HG03378 (cell line): ENCODE results near the gene RASL10A.

Experiments used
- ATAC-seq: cut with Tn5 transposase; IDR thresholded peaks from one replicate; pipeline ENCODE4 v1.9.1; 2021; ENCODE audit warnings: mild to moderate bottlenecking, moderate library complexity; ENCODE audit not compliant: unreplicated experiment

The RASL10A gene

DNA sequence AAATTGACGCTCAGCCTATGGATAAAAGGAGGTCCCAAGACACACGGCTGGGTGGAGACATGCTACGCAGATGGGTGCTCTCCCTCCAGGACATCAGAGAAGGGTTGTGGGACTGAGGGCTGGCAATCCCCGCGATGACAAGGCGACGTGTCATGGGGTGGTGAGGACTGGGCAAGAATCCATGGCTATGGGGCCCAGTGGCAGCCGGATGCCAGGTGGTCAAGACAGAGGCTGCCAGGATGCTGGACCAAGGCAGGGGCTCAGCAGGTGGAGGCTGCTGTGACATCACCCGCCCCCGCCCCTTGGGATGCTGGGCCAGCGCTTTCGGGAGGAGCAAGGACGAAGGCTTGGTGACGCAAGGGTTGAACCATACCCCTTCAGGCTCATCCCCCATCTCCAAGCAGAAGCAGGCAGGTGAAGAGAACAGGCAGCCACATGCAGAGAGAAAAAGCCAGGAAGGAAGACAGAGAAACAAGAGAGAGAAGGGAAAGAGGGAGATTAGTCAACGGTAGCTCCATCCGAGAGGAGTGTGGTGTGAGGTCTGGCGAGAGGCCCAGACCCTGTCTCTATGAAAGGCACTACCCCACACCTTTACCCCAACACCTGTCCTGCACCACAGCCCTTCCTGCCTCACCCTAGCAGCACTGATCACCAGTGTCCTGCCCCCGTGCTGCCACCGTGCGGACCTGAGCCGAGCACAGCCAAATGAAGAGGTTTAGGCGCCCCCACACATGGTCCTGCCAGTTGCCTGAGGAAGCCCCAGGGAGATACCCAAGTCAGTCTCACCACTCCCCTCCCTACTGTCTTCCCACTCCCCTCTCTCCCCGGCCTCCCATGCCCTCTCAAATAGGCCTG, 24.1 kb upstream of the RASL10A start:
- no peak for ATAC-seq

DNA sequence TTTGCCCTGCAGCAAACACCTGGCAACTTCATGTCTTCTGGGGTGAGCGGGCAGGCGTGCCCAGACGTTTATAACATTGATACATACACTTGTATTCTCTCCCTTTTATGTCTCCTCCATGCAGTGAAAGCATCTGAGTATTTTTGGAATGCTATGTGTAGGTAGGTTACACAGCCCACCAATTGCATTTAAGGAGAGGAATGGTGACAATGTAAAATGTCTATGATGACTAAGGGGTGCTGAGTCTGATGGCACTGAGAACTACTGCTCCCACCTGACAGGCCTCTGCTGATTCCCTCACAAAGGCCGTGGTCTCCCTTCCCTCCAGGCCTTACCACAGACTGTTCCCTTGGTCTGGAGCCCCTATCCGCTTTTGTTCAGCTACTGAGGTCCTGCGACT, 22.9 kb upstream of the RASL10A start:
- ATAC-seq: no peak

DNA sequence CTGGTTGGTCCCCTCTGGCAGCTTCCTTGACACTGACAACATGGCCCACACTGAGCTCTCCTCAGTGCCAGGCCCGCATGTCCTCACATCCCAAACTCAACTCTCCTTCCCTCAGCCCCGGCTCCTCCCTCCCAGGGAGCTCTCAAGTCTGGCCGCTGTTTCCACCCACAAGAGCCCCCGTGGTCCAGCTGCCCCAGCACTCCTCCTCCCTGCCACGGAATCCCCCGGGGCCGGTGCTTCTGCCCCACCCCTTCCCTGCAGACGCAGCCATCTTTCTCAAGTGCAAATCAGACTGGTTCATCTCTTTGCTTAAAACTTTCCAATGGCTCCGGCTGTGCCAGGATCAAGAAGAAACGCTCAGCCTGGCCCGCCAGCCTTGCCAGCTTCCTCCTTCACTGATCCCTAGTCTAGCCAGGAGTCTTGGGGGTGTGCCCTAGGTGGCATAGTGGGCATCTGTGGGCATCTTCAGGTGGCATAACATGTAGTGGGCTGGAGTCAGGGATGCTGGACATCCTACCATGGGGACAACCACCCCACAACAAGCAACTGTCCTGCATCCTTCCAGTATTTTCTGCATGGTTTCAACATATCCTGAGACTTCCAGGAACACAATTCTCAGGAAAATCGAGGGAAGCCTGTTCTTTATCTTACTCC, 22.3 kb upstream of the RASL10A start:
- ATAC-seq: no peak

DNA sequence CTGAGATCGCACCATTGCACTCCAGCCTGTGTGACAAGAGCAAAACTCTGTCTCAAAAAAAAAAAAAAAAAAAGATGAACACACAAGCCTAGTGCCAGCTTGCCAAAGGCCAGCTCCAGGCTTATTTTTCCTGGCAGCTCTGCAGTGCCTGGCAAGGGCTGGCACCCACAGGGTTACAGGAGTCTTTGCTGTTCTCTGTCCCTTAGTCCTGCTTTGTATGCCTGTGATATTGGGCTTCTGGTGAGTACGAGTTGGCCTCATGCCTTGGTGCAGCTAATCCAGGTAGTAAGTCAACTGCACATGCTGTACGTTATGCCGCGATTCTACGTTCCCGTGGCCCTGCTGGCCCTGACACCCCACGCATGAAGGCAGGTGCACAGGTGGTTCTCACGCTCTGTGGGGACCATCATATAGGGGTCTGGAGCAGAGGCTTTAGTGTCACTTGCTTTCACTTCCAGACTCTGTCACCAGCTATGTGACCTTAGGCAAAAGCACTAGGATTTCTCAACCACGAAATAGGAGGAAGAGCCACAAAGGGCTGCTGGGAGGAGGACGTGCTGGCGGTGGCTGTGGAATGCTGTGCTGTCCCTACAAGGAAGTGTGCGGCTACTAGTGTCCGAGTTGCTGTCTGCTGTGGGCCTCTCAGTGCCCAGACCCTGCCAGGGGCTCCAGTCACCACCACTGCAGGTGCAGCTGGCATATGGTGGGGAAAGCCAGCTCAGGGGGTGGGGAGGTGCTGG, 21.4 kb upstream of the RASL10A start:
- ATAC-seq: no peak

DNA sequence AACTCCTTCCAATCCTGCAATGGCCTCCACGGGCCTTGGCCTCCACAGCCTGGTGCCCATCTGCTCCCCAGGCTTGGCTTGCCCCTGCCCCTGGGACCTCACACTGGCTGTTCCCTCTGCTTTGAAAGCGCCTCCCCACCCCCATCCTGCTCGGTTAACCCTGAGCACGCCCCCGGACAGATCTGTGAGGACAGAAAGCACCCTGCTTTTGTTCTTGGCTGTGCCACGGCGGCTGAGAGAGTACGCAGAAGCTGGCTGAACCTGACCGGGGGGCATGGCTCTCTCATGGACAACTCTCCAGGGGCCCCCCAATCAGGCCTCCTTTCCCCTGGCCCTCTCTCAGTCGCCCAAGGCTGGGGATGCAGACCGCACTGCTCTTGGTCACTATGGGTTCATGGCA, 20.2 kb upstream of the RASL10A start:
- no peak for ATAC-seq

DNA sequence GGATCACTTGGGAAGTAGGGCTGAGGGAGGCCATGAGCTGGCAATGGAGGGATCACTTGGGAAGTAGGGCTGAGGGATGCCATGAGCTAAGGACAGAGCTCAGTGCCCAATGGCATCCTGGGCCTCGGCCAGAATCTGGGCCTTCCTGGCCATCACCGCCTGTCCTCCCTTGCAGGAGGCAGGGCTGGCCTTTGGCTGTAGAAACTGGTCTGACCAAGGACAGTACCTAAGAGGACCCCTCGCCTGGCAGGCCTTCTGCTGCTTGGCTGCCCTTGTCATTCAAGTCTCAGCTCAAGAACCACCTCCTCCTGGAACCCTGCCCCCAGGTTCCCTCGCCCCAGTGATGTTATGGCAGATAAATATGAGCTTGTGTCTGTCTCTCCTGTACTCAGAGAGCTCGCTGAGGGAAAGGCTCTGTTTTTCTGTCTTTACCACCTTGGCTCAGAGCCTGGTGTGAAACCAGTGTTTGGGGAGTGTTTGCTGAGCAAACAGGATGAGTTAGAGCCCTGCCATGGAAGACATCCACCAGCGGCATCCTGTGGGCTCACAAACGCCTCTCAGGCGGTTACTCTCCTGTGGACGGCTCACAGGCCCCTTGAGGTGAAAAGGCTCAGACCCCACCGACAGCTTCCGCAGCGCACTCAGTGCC, 19.3 kb upstream of the RASL10A start:
- ATAC-seq: no peak

DNA sequence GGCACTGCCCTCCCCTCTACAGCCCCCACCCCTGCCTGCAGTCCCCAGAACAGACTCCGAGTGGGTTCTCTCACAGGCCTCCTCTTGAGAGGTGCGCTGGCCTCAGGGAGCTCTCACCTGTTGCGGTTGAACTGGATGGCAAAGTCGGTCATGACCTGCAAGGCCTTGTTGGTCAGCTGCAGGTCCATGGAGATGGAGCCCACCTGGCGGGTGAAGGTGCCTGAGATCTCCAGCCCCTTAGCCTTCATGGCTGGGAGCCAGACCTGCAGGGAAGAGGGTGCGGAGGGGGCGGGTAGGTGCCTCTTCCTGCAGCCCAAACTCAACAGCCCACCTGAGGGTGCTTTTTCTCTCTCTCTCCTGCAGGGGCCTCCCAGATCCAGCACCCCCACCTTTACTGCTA, 18.7 kb upstream of the RASL10A start:
- no peak for ATAC-seq

DNA sequence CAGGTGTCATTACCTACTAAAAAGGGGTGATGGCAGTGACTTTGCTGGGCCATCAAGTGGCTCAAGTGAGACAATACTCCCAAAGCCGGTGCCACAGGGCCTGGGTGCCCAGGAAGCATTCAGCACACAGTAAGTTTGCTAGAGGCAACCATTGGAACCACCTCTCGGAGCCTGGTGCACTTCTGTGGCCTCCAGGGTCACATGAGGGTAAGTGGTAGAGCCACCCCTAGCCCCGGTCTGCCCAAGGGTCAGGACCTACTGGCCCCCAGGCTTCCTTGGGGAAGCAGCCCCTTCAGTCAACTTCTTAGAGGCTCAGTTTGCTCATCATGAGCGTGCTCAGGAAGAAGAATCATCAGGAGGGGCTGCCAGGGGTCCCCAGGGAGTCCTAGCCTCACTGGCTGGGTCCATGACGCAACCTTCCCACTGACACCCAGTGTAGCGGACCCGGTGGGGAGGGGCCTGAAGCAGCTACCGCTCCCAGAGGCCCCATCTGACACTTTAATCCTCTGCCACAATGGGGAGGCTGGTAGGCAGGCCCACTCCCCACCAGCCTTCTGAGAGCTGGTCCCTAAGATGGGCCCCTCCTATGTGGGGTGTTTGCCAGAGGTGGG, 17.5 kb upstream of the RASL10A start:
- no peak for ATAC-seq

DNA sequence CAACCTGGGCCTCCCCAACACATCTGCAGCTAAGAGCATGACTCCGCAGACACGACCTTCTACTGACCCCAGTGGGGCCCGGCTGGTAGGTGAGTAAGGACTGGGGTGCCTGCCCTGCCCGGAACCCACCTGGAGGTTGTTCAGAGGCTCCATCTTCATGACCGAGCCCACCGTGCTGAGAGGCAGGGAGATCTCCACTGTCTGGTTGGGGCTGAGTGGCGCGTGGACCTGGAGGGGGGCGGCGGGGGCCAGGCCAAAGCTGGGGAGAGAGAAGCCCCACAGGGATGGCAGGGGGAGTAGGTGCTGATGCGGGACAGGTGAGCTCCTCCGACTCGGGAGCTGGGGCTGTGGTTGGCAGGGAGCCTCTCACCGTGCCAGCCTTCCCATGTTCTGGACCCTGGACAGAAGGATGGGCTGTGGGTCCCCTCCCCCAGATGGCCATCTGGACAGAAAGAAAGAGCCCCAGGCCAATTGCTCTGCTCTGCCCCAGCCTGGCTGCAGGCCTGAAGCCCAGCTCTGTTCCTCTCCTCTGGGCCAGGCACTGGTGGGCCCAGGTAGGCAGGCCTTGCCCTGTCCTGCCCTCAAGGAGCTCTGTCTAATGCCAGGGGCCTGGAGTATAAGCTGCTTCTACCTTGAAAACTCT, 16.3 kb upstream of the RASL10A start:
- ATAC-seq: no peak

DNA sequence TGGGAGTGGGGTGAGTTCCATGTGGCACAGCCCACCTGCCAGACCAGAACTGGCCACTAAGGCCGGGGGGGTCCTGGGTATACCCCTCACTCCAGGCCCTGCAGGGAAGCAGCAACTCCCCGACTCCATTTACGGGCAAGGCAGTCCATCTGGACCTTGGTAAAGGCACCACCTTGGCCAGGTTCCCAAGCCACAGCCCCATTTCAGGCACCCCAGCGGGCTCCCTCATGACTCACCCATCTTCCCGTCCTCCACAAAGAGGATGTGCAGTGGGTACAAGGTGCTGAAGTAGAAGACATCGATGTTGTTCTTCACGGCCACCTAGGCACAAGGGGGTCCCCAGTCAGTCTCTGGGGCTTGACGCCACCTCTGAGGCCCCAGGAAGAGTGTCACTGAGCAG, 15.7 kb upstream of the RASL10A start:
- no peak for ATAC-seq

DNA sequence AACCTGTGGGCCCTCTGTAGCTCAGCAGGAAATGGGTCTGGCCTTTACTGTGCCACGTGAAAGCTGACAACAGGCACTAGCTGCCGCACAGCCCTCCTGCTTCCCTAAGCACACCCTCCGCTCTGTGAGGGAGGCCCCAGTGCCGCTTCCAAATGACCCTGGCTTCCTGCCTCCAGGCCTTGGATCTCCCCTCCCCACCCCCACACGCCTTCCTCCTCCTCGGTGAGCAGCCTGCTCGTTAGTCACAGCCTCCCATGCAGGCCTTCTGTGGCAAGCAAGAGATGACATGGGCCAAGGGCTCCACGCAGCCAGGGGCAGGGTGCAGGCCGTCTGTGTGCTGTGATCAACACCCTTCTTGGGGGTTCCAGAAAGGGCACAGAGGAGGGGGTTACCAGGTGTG, 15.3 kb upstream of the RASL10A start:
- ATAC-seq: no peak

DNA sequence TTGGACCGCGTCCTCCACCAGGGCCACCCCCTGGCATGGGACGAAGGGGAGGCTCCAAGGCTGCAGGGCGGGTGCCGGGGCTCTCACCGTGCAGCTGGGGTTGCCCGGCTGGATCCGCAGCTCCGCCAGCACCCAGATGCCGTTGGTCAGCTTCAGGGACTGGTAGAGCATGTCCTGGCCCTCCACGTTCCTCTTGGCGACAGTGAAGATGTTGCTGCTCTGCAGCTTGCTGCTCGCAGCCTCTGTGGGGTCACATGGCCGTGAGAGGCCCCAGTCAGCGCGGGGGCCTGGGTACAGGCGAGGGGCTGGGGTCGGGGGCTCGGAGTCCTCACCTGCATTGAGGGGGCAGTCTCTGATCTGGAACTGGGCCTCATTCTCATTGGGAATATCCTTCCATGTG, 14.8 kb upstream of the RASL10A start:
- ATAC-seq: no peak

DNA sequence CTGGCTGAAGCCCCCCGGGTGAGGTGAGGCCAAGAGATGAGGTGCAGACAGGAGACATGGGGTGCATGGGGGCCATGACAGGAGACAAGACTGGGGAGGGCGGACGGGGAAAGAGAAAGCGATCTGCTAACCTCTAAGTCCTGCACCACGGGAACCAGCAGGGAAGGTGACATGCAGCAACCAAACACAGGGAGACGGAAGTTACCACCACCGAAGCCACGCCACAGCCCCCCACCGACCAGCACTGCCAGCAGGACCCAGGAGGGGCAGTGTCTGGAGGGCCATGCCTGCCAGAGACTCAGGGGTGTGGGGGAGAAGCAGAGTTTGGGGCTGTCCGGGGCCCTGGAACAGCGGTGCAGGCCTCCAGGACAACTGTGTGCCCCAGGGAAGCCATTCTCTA, 14.1 kb upstream of the RASL10A start:
- ATAC-seq: no peak

DNA sequence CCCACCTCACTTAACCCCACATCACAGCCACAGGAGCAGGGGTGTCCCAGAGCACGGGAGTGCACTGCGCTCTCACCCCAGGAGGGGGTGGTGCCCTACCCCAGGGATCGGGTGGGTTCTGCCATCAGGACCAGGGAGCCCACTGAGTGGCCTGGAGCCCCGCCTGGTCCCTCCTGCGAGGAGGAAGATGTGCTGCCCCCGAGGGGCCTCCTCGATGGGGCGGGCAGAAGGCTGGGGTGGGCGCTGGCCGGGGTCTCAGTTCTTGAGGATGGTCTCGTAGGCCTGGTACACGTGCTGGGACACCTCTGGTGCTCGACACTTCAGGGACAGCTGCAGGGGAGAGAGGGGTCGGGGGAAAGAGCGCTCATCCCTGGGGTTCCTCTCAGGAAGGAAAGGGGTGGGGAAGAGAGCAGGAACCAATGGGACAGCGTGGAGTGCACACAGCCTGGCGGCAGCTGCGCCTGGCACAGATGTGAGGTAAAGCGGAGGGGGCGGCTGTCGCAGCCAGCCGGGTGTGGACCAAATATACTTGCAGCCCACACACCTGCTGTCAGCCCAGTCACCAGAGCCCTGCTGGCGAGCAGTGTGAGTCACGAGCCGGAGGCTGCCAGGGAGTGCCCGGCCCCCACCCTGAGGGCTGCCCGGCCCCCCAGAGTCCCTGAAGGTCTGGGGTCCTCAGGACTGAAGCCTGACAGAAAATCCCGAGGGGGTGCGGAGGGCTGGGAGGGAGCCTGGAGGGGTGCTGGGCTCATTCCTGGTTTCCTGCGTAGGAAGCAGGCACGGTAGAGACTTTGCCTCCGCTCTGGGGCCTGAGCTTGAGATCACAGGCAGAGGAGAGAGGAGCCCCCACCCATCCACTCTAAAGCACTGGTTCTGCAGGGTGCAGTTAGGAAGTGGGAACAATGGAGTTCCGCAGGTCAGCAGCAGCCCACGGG, 13.3 kb upstream of the RASL10A start:
- no peak for ATAC-seq

DNA sequence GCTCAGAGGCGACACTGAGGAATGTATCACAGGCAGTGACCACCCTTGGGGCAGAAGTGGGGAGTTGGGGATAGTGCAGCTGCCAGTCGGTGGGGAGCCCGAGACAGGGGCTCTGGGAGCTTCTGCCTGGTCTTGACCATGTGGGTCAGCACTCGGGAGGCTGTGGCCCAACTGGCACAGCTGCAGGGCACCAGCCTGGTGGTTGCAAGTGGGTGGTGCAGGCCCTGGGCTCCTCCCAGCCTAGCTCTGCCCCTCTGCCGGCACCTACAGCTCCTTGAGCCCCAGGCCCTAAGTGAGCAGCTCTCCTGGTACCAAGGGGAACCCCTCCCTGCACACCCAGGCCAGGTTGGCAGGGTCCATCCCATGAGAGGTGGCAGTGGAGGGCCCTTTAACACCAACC, 12.6 kb upstream of the RASL10A start:
- ATAC-seq: no peak

DNA sequence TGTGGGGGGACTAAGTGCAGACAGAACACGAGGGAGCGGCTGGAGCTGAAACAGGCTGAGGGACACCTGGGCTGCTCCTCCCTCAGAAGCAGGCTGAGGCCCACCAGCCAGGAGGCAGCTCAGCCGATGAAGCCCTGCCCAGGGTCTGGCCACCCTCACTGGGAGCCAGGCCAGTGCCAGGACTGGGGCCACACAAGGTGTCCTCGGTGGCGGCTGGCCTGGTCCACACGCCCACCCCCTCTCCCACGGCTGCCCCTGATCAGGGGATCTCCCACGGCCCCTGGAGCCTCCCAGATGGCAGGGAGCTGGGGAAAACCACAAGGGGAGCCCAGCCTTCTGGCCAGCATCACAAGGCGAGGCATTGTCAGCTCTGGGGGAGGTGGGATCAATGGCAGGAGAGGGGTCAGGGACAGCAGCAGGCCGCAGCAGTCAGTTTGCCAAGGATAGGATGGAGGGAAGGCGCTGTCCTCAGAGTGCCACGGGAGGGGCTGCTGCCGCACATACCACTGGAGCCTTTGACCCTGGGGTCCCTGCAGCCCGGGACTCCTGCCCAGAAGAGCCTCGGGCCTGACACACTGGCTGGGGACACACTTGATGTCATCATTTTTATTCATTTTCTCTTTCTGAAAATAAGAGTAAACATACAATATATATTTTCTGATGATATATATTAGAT, 11.7 kb upstream of the RASL10A start:
- ATAC-seq: no peak

DNA sequence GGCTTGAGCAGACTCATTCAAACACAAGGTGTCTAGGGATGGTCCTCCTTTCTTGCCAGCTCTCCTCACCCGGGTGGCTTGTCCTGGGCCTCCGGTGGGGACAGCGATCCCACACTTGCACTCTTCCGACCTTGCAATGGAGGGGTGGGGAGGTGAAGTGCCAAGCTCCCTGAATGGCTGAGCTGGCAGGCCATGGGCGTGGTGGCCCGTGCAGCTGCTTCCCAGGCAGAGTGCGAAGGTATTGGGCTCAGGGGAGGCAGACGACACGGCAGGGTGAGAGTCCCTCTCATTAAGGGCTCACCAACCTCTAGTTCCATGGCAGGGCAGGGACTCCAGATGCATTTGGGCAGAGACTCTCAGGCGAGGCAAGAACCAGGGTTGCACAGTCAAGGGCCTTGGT, 11.0 kb upstream of the RASL10A start:
- ATAC-seq: no peak

DNA sequence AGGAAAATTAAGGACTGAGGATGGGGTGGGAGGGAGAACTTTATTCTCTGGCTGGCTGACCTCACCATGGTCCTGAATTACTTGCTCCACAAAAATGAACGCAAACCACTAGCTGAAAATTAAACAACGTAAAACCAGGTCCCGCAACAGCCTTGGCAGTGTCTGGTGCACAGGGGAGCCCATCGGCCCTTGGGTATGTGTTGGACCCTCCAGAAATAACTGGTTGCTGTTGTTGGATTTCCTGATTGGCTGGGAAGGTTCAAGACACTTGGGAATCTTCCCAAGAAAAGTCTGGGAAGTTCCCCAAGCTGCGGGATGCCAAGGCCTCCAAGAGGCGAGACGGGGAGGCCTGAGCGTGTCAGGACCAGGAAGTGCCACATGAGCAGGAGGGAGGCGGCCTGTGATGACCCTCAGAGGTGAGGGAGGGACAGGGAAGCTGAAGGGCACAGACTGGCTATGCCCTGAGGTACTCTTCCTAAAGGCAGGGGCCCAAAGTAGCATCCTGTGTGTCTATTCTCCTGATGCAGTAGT, 10.4 kb upstream of the RASL10A start:
- ATAC-seq: no peak

DNA sequence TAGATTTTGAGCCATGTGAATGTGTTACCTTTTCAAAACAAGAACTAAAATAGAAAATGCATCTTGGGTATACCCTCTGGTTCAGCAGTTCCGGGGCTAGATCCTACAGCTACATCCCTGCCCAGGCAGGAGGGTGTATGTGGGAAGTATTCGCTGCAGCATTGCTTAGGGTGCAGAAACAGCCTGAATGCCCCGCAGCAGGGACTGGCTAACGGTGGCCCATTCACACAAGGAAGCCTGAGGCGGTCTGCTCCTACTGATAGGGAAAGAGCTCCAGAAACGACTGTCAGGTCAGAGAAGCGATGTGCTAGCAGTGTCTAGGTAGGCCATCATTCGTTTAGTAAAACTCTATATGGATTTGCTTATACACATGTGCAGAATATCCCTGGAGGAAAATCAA, 9.9 kb upstream of the RASL10A start:
- ATAC-seq: no peak
